Measurements from ENCODE around the gene SLC18A3.

DNA sequence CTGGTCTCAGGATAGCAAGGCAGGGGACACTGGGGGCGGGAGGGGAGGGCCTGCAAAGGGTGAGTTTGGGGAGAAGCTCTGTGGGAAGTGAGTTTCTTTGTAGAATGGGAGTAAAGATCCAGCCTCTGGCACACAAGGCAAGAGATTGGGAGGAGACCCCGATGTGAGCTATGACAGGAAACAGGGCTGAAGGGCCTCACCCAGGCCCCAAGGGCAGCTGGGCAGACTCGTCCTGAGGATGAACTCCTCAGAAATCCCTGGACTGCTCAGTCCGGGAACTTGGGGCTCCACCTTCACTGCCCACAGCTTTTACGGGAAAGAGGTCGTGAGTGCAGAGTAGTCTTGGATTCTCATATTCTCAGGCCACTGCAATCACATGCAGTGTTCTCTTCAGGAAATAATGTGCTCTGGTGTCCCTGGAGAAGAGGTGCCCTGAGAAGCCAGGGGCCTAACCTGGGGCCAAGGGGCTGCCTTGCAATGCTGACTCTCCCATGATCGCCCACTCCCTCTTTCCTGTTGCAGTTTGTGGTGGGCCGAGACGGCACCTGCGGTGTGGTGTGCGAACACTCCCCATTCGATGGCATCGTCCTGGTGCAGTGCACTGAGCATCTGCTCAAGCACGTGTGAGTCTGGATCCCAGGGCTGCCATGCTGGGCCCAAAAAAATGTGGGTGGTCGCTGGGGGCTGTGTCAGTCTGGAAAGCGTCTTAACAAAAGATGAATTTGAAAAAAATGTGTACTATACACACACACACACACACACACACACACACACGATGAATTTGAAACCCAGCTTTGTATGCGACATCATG is 38.1 kb downstream of the SLC18A3 start:
- TF ChIP-seq, protein P1, sequence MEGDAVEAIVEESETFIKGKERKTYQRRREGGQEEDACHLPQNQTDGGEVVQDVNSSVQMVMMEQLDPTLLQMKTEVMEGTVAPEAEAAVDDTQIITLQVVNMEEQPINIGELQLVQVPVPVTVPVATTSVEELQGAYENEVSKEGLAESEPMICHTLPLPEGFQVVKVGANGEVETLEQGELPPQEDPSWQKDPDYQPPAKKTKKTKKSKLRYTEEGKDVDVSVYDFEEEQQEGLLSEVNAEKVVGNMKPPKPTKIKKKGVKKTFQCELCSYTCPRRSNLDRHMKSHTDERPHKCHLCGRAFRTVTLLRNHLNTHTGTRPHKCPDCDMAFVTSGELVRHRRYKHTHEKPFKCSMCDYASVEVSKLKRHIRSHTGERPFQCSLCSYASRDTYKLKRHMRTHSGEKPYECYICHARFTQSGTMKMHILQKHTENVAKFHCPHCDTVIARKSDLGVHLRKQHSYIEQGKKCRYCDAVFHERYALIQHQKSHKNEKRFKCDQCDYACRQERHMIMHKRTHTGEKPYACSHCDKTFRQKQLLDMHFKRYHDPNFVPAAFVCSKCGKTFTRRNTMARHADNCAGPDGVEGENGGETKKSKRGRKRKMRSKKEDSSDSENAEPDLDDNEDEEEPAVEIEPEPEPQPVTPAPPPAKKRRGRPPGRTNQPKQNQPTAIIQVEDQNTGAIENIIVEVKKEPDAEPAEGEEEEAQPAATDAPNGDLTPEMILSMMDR (conservative IDR thresholded peaks at IDR 0.05; ENCODE audit: low read depth in 2 of 2) = no peak
- no peak for TF ChIP-seq POLR2AphosphoS5 (IDR thresholded peaks at IDR 0.05; ENCODE audit: low read depth)
- TF ChIP-seq CREB1 (CRISPR knock-in tag; IDR thresholded peaks at IDR 0.05; ENCODE audit: low read depth) = no peak

Measured in GM23338 (cell line).